PC-9 (cell line): ENCODE results near the gene PLA2G2E.

Experiments used
- CTCF ChIP-seq: fragments of 200-600 bp; sonication (generic); conservative IDR thresholded peaks from 2 replicates; pipeline ENCODE4 v1.6.1; 2017; ENCODE audit warnings: mixed run types, antibody characterized with exemption, mild to moderate bottlenecking, moderate library complexity
- EZH2 ChIP-seq: fragments of 200-600 bp; sonication (generic); IDR thresholded peaks from 2 replicates; pipeline ENCODE4 v1.8.0; 2017; ENCODE audit warnings: antibody characterized with exemption, low read depth

- TF ChIP-seq CTCF: no peak
- no peak for TF ChIP-seq EZH2
These were observed 31.3 kb downstream of the PLA2G2E start for GRCh38 chr1:19892129-19892528.
